Measurements from ENCODE around the gene GFI1B. TPM values are rescaled to one million over a fixed set of nuclear protein-coding genes. Genes with fewer than 3 reads are reported as not detected.

GFI1B gene
- total and polyA plus RNA-seq, 10 of the 15 experiments (the other 5 are each of a cell fraction or from before 2014, with no cell fraction given): 0.04 to 0.11 (median 0.05) TPM; not detected in 7

DNA sequence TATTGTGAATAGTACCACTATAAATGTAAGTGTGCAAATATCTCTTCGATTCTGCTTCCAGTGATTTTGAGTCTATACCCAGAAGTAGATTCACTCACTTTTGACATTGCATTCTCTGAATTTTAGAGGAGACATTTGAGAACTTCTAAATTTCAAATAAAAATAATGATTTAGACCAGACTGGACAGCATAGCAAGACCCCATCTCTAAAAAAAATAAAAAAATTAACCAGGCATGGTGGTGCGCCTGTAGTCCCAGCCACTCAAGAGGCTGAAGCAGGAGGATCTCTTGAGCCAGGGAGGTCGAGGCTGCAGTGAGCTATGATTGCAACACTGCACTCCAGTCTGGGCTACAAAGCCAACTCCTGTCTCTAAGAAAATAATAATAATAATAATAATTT lies 1.9 kb upstream of the GFI1B start:
- FAIRE-seq (no peak), DNase-seq (ENCODE audit: low read depth, low spot score) (no peak), ATAC-seq (no peak)
- H3K4me3 ChIP-seq: no peak overlapping the region
- in situ Hi-C loops (cut with MboI): no loop called here
- RAD21 ChIA-PET (ENCODE audit: unreplicated experiment): interaction anchor here (1.8 kb wide), 1 partner anchor 45 kb away, joined by 5 read pairs; no protein-coding TSS in a partner anchor
- H3K4me1 ChIP-seq (ENCODE audit: control insufficient read depth, insufficient read depth, low read length): no peaks in the 10 kb centered on the region
- no peak overlapping the region for H2AFZ ChIP-seq (ENCODE audit: control insufficient read depth, low read depth, low read length)
- TF ChIP-seq POU2F2 (IDR thresholded peaks at IDR 0.05; ENCODE audit: borderline replicate concordance, low read depth, low read length): no peak
- no peak for TF ChIP-seq HCFC1 (IDR thresholded peaks at IDR 0.05; ENCODE audit: low read length)
- TF ChIP-seq SUPT20H (IDR thresholded peaks at IDR 0.05; ENCODE audit: borderline replicate concordance, control insufficient read depth, low read depth, low read length): no peak
- TF ChIP-seq, protein P1, sequence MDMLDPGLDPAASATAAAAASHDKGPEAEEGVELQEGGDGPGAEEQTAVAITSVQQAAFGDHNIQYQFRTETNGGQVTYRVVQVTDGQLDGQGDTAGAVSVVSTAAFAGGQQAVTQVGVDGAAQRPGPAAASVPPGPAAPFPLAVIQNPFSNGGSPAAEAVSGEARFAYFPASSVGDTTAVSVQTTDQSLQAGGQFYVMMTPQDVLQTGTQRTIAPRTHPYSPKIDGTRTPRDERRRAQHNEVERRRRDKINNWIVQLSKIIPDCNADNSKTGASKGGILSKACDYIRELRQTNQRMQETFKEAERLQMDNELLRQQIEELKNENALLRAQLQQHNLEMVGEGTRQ (IDR thresholded peaks at IDR 0.05; ENCODE audit: borderline replicate concordance, low read depth, low read length): no peak
- BruUV-seq (replicated peaks): no TSS peak
- POLR2A ChIA-PET: no interaction called here
- H3K27me3 ChIP-seq (replicated peaks in 1 of 2; ENCODE audit: control insufficient read depth in 2 of 2, insufficient read depth in 2 of 2, low read length in 1 of 2): peaks cover 6% of the 10 kb centered on the region in 2 experiments; a peak in 1 of 4 replicates
- no peaks in the 10 kb centered on the region; the same call in 2 of the 3 replicates for H3K9me3 ChIP-seq (replicated peaks; ENCODE audit: control insufficient read depth, insufficient read depth, low read length)
- 28% methylated on average over 3 of the region's 3 CpGs for WGBS (ENCODE audit: insufficient coverage, insufficient replicate concordance, low lambda C conversion rate, missing lambda C conversion rate)
- no peaks in the 10 kb centered on the region for H3K36me3 ChIP-seq (ENCODE audit: control insufficient read depth in 2 of 2, insufficient read depth in 2 of 2, low read length in 1 of 2)
- intact Hi-C loops (cut with micrococcal nuclease; ENCODE audit: unreplicated experiment): loop anchor here (10.0 kb wide), 1 partner anchor 172 kb away; no protein-coding TSS in a partner anchor
- H3K27ac ChIP-seq (ENCODE audit: control insufficient read depth, insufficient read depth): no peak overlapping the region
- SMC1A ChIA-PET (ENCODE audit: uncharacterized antibody, unreplicated experiment): no interaction called here
- H3K9ac ChIP-seq (ENCODE audit: control insufficient read depth, insufficient read depth, low read length): no peak overlapping the region
- CTCF ChIA-PET: interaction anchor here (1.0 to 2.9 kb wide), 5 partner anchors 17 to 171 kb away, joined by 3 to 8 read pairs (median 3); no protein-coding TSS in a partner anchor
- H4K20me1 ChIP-seq (ENCODE audit: control insufficient read depth, insufficient read depth): no peaks in the 10 kb centered on the region
- no peak overlapping the region for H3K4me2 ChIP-seq (ENCODE audit: control insufficient read depth, insufficient read depth)
- no peaks in the 10 kb centered on the region for H3K79me2 ChIP-seq (ENCODE audit: control insufficient read depth, insufficient read depth, low read length)

- CTCF ChIA-PET: interaction anchor here (0.6 to 2.9 kb wide), 16 partner anchors 13 to 1297 kb away, joined by 3 to 16 read pairs (median 4); no protein-coding TSS in a partner anchor
- Histone ChIP-seq H3K4me3 (no peak overlapping the region), H2AFZ (ENCODE audit: control insufficient read depth, low read depth, low read length) (no peak overlapping the region), H3K4me2 (ENCODE audit: control insufficient read depth, insufficient read depth) (no peak overlapping the region), H4K20me1 (ENCODE audit: control insufficient read depth, insufficient read depth) (no peaks in the 10 kb centered on the region), H3K27me3 (replicated peaks in 1 of 2; ENCODE audit: control insufficient read depth in 2 of 2, insufficient read depth in 2 of 2, low read length in 1 of 2) (peaks cover 6% of the 10 kb centered on the region in 2 experiments; a peak in 1 of 4 replicates), H3K9me3 (replicated peaks; ENCODE audit: control insufficient read depth, insufficient read depth, low read length) (no peaks in the 10 kb centered on the region; the same call in 2 of the 3 replicates), H3K27ac (ENCODE audit: control insufficient read depth, insufficient read depth) (no peak overlapping the region), H3K36me3 (ENCODE audit: control insufficient read depth in 2 of 2, insufficient read depth in 2 of 2, low read length in 1 of 2) (no peaks in the 10 kb centered on the region), H3K9ac (ENCODE audit: control insufficient read depth, insufficient read depth, low read length) (no peak overlapping the region), H3K4me1 (ENCODE audit: control insufficient read depth, insufficient read depth, low read length) (no peaks in the 10 kb centered on the region), H3K79me2 (ENCODE audit: control insufficient read depth, insufficient read depth, low read length) (no peaks in the 10 kb centered on the region)
- ATAC-seq (no peak), FAIRE-seq (no peak), DNase-seq (ENCODE audit: low read depth, low spot score) (no peak)
- BruUV-seq (replicated peaks): no TSS peak
- WGBS (ENCODE audit: insufficient coverage, insufficient replicate concordance, low lambda C conversion rate, missing lambda C conversion rate): 0% methylated on average over 1 of the region's 2 CpGs
- in situ Hi-C loops (cut with MboI) (no loop called here), intact Hi-C loops (cut with micrococcal nuclease; ENCODE audit: unreplicated experiment) (loop anchor here (10.0 kb wide), 1 partner anchor 173 kb away; no protein-coding TSS in a partner anchor)
- POLR2A ChIA-PET: no interaction called here
- TF ChIP-seq IKZF1 (conservative IDR thresholded peaks at IDR 0.05) (no peak), POU2F2 (IDR thresholded peaks at IDR 0.05; ENCODE audit: borderline replicate concordance, low read depth, low read length) (no peak), NFYA (IDR thresholded peaks at IDR 0.05; ENCODE audit: borderline replicate concordance, low read depth, low read length) (no peak), ZNF217 (IDR thresholded peaks at IDR 0.05) (no peak), KLF5 (IDR thresholded peaks at IDR 0.05; ENCODE audit: partially characterized antibody) (no peak), SMARCA5 (IDR thresholded peaks at IDR 0.05) (no peak), HDAC2 (IDR thresholded peaks at IDR 0.05) (no peak), BRCA1 (IDR thresholded peaks at IDR 0.05; ENCODE audit: low read depth, low read length) (no peak), SMC3 (IDR thresholded peaks at IDR 0.05; ENCODE audit: borderline replicate concordance, low read length) (no peak), NBN (IDR thresholded peaks at IDR 0.05) (no peak)
- TF ChIP-seq, protein P2, sequence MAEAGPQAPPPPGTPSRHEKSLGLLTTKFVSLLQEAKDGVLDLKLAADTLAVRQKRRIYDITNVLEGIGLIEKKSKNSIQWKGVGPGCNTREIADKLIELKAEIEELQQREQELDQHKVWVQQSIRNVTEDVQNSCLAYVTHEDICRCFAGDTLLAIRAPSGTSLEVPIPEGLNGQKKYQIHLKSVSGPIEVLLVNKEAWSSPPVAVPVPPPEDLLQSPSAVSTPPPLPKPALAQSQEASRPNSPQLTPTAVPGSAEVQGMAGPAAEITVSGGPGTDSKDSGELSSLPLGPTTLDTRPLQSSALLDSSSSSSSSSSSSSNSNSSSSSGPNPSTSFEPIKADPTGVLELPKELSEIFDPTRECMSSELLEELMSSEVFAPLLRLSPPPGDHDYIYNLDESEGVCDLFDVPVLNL (IDR thresholded peaks at IDR 0.05; ENCODE audit: low read depth, low read length): no peak
- TF ChIP-seq, protein P1 (IDR thresholded peaks at IDR 0.05; ENCODE audit: borderline replicate concordance, low read depth, low read length): no peak
- RAD21 ChIA-PET (ENCODE audit: unreplicated experiment): interaction anchor here (0.7 to 1.8 kb wide), 5 partner anchors 28 to 524 kb away, joined by 3 to 5 read pairs (median 5); partner anchors contain the start of gene CACFD1
- SMC1A ChIA-PET (ENCODE audit: uncharacterized antibody, unreplicated experiment): interaction anchor here (0.9 to 1.6 kb wide), 4 partner anchors 13 to 76 kb away, joined by 3 to 6 read pairs (median 3); no protein-coding TSS in a partner anchor
Measured at GRCh38 chr9:132978112-132978450, 413 bp upstream of the GFI1B start.

Data from GM12878 (cell line).